ENCODE data around the gene C16orf95. TPM values are rescaled to one million over a fixed set of nuclear protein-coding genes. Genes with fewer than 3 reads are reported as not detected.

C16orf95 gene
- total and polyA plus RNA-seq, 12 donors: 0.67 to 9.9 (median 5.3) TPM

DNA sequence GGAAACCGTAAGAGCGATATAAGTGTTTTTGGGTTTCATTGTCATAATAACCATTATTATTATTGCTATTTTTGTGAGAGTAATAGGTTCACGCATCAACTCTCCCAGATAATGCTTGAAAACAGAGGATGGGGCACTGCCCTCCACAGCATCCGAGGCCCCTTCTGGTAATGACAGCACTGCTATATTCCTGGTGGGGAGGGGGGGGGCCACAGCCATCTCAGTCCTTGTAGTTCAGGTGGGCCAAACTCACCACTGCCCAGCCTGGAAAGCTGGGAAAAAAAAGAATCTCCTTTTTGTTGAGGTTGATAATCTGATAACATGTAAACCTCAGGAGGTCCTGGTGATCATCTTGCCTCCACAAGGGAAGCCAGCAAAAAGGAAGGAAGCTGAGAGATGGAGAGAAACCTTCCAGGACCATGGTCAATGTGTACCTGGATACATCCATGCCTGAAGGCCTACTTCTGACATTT lies 706 bp downstream of the C16orf95 start:
- Histone ChIP-seq H3K27ac (peak overlapping the region; percentile 92 to 100 (median 96)), H3K36me3 (replicated peaks in 1 of 2) (no peaks in the 10 kb centered on the region), H3K4me3 (peak overlapping the region in 2 of 4 donors; percentile 77 to 96), H3K9me3 (replicated peaks in 1 of 3) (no peaks in the 10 kb centered on the region), H3K4me1 (replicated peaks in 1 of 2) (peaks cover 8 to 10% of the 10 kb centered on the region in 2 donors), H3K27me3 (no peaks in the 10 kb centered on the region)
- TF ChIP-seq, protein P1, sequence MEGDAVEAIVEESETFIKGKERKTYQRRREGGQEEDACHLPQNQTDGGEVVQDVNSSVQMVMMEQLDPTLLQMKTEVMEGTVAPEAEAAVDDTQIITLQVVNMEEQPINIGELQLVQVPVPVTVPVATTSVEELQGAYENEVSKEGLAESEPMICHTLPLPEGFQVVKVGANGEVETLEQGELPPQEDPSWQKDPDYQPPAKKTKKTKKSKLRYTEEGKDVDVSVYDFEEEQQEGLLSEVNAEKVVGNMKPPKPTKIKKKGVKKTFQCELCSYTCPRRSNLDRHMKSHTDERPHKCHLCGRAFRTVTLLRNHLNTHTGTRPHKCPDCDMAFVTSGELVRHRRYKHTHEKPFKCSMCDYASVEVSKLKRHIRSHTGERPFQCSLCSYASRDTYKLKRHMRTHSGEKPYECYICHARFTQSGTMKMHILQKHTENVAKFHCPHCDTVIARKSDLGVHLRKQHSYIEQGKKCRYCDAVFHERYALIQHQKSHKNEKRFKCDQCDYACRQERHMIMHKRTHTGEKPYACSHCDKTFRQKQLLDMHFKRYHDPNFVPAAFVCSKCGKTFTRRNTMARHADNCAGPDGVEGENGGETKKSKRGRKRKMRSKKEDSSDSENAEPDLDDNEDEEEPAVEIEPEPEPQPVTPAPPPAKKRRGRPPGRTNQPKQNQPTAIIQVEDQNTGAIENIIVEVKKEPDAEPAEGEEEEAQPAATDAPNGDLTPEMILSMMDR (IDR thresholded peaks at IDR 0.05): no peak
- no peak for TF ChIP-seq POLR2A (IDR thresholded peaks at IDR 0.05)
- peak in 1 of 7 donors; percentile 24 for DNase-seq
- 89 to 97% (median 95%) methylated on average over 4 of the region's 4 CpGs for WGBS, 4 donors
- intact Hi-C loops (cut with DNase I): loop anchor here in 1 of 2 donors (10.0 kb wide), 1 partner anchor 318 kb away; no protein-coding TSS in a partner anchor

DNA sequence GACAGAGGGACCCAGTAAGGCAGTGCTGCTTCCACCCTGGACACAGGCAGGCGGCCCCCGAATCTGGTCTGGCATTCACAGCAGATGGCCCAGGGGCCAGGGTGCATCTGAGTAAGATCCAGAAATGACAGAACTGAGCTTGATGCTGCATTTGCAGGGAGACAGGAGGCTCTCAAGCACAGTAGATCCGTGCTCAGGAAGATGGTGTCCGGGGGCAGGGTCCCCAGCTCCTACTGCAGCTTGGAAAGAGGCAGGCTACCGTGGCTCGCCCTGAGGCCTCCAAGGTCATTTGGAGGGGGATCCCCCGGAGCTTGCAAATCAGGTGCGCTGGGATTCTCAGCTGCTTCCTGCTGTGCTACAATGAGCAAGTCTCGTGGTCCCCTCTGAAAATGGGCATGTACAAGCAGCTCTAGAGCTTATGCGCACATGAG lies 2.2 kb downstream of the C16orf95 start:
- intact Hi-C loops (cut with DNase I): loop anchor here in 1 of 2 donors (10.0 kb wide), 1 partner anchor 320 kb away; no protein-coding TSS in a partner anchor
- Histone ChIP-seq H3K36me3 (replicated peaks in 1 of 2) (no peaks in the 10 kb centered on the region), H3K9me3 (replicated peaks in 1 of 3) (no peaks in the 10 kb centered on the region), H3K27ac (no peak overlapping the region), H3K4me1 (replicated peaks in 1 of 2) (peaks cover 8 to 10% of the 10 kb centered on the region in 2 donors), H3K27me3 (no peaks in the 10 kb centered on the region), H3K4me3 (no peak overlapping the region)
- no peak for DNase-seq
- 65 to 83% (median 76%) methylated on average over 7 to 10 of the region's 10 CpGs for WGBS, 4 donors
- TF ChIP-seq POLR2A (IDR thresholded peaks at IDR 0.05): no peak
- TF ChIP-seq, protein P1 (IDR thresholded peaks at IDR 0.05): no peak

DNA sequence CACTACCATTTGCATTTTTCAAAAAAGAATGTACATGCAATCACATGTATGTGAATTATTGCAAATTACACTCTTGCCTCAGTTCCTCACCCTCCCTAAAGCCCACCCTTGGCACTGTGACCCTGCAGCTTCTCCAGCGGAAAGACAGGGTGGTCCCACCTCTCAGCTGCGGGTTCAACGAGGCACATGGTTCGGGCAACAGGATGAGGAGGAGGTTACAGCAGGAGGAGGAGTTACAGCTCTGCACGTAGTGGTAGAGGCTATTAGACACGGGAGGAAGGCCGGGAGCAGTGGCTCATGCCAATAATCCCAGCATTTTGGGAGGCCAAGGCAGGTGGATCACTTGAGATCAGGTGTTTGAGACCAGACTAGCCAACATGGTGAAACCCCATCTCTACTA lies 5.2 kb downstream of the C16orf95 start:
- Histone ChIP-seq H3K27ac (no peak overlapping the region), H3K9me3 (replicated peaks in 1 of 3) (no peaks in the 10 kb centered on the region), H3K27me3 (no peaks in the 10 kb centered on the region), H3K4me3 (no peak overlapping the region), H3K36me3 (replicated peaks in 1 of 2) (no peaks in the 10 kb centered on the region), H3K4me1 (replicated peaks in 1 of 2) (no peaks in the 10 kb centered on the region)
- 83 to 90% (median 85%) methylated on average over 7 of the region's 7 CpGs for WGBS, 4 donors
- TF ChIP-seq POLR2A (IDR thresholded peaks at IDR 0.05): no peak
- TF ChIP-seq, protein P1 (IDR thresholded peaks at IDR 0.05): no peak
- intact Hi-C loops (cut with DNase I): loop anchor here in 1 of 2 donors (10.0 kb wide), 1 partner anchor 323 kb away; no protein-coding TSS in a partner anchor
- DNase-seq: no peak

DNA sequence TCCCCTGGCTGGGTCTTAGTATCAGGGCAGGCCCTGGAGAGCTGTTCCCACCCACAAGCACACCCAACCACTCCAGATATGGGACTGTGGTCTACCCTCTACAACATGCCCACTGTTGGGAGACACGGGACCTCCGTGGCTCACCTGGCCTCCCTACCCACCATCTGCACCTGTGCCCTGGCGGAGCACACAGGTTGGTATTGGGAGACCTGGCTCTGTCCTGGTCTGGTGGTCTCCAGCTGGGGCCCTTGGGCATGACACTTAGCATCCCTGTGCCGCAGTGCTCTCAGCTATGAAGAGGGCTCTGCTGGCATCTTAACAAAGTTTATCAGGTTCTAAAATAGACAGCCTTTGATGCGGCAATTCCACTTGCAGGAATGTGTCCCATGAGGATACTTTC lies 5.8 kb downstream of the C16orf95 start:
- H3K27me3 ChIP-seq: no peaks in the 10 kb centered on the region
- WGBS, 4 donors: 83 to 95% (median 93%) methylated on average over 2 to 5 of the region's 5 CpGs
- no peaks in the 10 kb centered on the region for H3K4me1 ChIP-seq (replicated peaks in 1 of 2)
- no peaks in the 10 kb centered on the region for H3K9me3 ChIP-seq (replicated peaks in 1 of 3)
- H3K36me3 ChIP-seq (replicated peaks in 1 of 2): no peaks in the 10 kb centered on the region
- no peak overlapping the region for H3K27ac ChIP-seq
- no peak overlapping the region for H3K4me3 ChIP-seq
- no peak for DNase-seq
- TF ChIP-seq, protein P1 (IDR thresholded peaks at IDR 0.05): no peak
- TF ChIP-seq POLR2A (IDR thresholded peaks at IDR 0.05): no peak
- intact Hi-C loops (cut with DNase I): loop anchor here in 1 of 2 donors (10.0 kb wide), 1 partner anchor 323 kb away; no protein-coding TSS in a partner anchor
